ENCODE data around the gene ANXA2R. TPM values are rescaled to one million over a fixed set of nuclear protein-coding genes. Genes with fewer than 3 reads are reported as not detected.
A peak's percentile ranks its signal among the peaks of the same experiment; 100 is the strongest.

ANXA2R gene
- total and polyA plus RNA-seq, 8 donors: 1.5 to 2.9 (median 2.1) TPM

DNA sequence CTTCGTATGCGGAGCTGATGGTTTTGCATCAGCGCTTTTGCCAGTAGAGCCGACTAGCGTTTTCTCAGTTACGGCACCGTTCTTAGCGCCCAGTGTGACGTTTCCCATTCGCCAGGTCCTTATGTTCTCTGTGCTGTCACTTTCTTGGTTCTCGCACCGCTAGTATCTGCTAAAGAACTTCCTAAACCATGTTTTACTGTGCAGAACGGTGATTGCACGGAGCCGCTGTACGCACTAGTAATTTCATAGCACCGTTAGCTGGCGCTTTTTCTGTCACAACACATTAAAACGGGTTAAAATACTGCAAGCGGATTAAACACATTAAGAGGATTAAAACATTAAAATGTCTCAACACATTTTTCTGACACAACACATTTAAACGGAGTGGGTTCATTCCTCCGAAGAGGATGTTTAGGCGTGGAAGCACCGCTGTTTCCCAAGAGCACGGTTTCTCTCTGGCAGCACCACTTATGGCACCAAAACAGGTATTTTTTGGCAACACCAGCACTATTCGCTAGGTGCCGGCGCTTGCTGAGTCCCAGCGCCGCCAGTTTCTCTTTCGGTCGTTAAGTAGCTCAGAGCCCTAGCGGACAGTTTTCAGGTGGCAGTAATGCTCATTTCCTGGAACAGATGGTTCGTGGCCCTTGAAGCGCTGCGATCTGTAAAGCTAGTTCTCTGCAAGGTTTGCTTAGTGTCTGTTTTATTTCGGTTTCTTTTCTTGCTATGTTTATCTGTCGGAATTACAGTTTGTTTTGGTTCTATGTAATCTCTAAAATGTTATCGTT lies 20.3 kb downstream of the ANXA2R start:
- H3K27me3 ChIP-seq: peaks cover 26 to 82% of the 10 kb centered on the region in 2 donors
- H3K9me3 ChIP-seq: no peaks in the 10 kb centered on the region
- H3K36me3 ChIP-seq: no peaks in the 10 kb centered on the region
- DNase-seq (peak; percentile 52 to 76 (median 70)), ATAC-seq (peak; percentile 64)
- H3K4me3 ChIP-seq: peak overlapping the region; percentile 12 to 50
- TF ChIP-seq CTCF (IDR thresholded peaks at IDR 0.05): peak; percentile 18 to 67
- peak overlapping the region; percentile 95 to 97 for H3K27ac ChIP-seq
- intact Hi-C loops (cut with DNase I): loop anchor here in 1 of 2 donors (2.0 kb wide), 1 partner anchor 69 kb away; no protein-coding TSS in a partner anchor
- H3K4me1 ChIP-seq: peaks cover 0 to 22% of the 10 kb centered on the region in 2 donors

- Histone ChIP-seq H3K27ac (peak overlapping the region; percentile 95 to 97), H3K4me3 (peak overlapping the region; percentile 12 to 50), H3K9me3 (no peaks in the 10 kb centered on the region), H3K27me3 (peaks cover 26 to 81% of the 10 kb centered on the region in 2 donors), H3K36me3 (peaks cover 0 to 2% of the 10 kb centered on the region in 2 donors), H3K4me1 (peaks cover 0 to 22% of the 10 kb centered on the region in 2 donors)
- peak in 1 of 4 donors; percentile 64 for DNase-seq
- intact Hi-C loops (cut with DNase I): loop anchor here in 1 of 2 donors (2.0 kb wide), 1 partner anchor 68 kb away; no protein-coding TSS in a partner anchor
- no peak for ATAC-seq
- no peak for TF ChIP-seq CTCF (IDR thresholded peaks at IDR 0.05)
Measured at GRCh38 chr5:43019291-43019613, 20.9 kb downstream of the ANXA2R start.

GRCh38 chr5:43017428-43017815 lies 22.7 kb downstream of the ANXA2R start:
- ATAC-seq: peak; percentile 50
- Histone ChIP-seq H3K36me3 (peaks cover 0 to 4% of the 10 kb centered on the region in 2 donors), H3K27me3 (peaks cover 26 to 65% of the 10 kb centered on the region in 2 donors), H3K4me3 (peak overlapping the region; percentile 31 to 50), H3K27ac (peak overlapping the region; percentile 95 to 97), H3K4me1 (peaks cover 0 to 22% of the 10 kb centered on the region in 2 donors), H3K9me3 (no peaks in the 10 kb centered on the region)
- intact Hi-C loops (cut with DNase I): no loop called here
- no peak for TF ChIP-seq CTCF (IDR thresholded peaks at IDR 0.05)
- peak in 2 of 4 donors; percentile 53 to 60 for DNase-seq

GRCh38 chr5:43016217-43016779 lies 23.8 kb downstream of the ANXA2R start:
- Histone ChIP-seq H3K27ac (peak overlapping the region in 1 of 2 donors; percentile 97), H3K4me3 (no peak overlapping the region), H3K9me3 (no peaks in the 10 kb centered on the region), H3K27me3 (peaks cover 23 to 54% of the 10 kb centered on the region in 2 donors), H3K4me1 (peaks cover 0 to 22% of the 10 kb centered on the region in 2 donors), H3K36me3 (peaks cover 0 to 4% of the 10 kb centered on the region in 2 donors)
- ATAC-seq: no peak
- no peak for DNase-seq
- intact Hi-C loops (cut with DNase I): no loop called here
- no peak for TF ChIP-seq CTCF (IDR thresholded peaks at IDR 0.05)

DNA sequence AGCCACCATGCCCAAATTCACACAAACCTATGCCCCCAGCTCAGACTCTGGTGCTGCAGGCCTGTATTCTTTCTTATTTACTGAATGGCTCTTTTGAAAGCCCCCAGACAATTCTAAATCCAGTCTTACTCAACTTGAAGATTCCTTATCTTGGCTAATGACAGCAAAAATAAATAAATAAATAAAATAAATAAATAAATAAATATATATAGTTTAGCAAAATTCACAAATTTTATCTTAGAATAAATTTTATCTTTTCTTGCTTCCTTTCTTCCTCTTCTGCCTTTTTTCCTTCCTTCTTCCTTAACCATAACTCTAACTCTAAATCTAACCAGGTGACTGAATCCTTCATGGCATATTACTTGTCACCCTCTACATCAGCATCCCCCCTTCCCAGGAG lies 25.6 kb downstream of the ANXA2R start:
- intact Hi-C loops (cut with DNase I): no loop called here
- no peak for ATAC-seq

More for the DNA sequence above, 25.6 kb downstream of the ANXA2R start:
- Histone ChIP-seq H3K27ac (no peak overlapping the region), H3K36me3 (peaks cover 0 to 4% of the 10 kb centered on the region in 2 donors), H3K27me3 (peaks cover 14 to 45% of the 10 kb centered on the region in 2 donors), H3K4me3 (no peak overlapping the region), H3K9me3 (no peaks in the 10 kb centered on the region), H3K4me1 (peaks cover 0 to 30% of the 10 kb centered on the region in 2 donors)
- TF ChIP-seq CTCF (IDR thresholded peaks at IDR 0.05): no peak
- DNase-seq: no peak
